Colonic mucosa (tissue), 4 donors: ENCODE data around the gene ARF5. TPM values are rescaled to one million over a fixed set of nuclear protein-coding genes. Genes with fewer than 3 reads are reported as not detected.
"Not testable (repeated sequence)": the region's sequence is repeated elsewhere in the genome, so short reads cannot be mapped to it uniquely, and the experiment has no call there.

Experiments used
- DNase-seq: peaks from one replicate; pipeline ENCODE4 v3.0.0-alpha.2; 2020
- H3K27ac ChIP-seq: fragments of 200-600 bp; one replicate; pipeline ENCODE4 v1.8.0; 2021
- H3K27me3 ChIP-seq: fragments of 200-600 bp; one replicate; pipeline ENCODE4 v1.8.0; 2021
- H3K36me3 ChIP-seq: fragments of 200-600 bp; one replicate; pipeline ENCODE4 v1.8.0; 2021
- H3K4me1 ChIP-seq: fragments of 200-600 bp; one replicate; pipeline ENCODE4 v1.8.0; 2021; ENCODE audit warnings: mild to moderate bottlenecking
- H3K4me3 ChIP-seq: fragments of 200-600 bp; one replicate; pipeline ENCODE4 v1.8.0; 2021
- H3K9ac ChIP-seq, 2 donors: one replicate each; pipeline ENCODE4 v1.7.0; 2013; ENCODE audit warnings: control low read depth in 2 of 2, low read depth in 2 of 2, low read length in 2 of 2
- H3K9me3 ChIP-seq: fragments of 200-600 bp; one replicate; pipeline ENCODE4 v1.8.0; 2021
- CTCF ChIP-seq: fragments of 200-600 bp; IDR thresholded peaks from one replicate; pipeline ENCODE4 v1.8.0; 2022; ENCODE audit warnings: antibody characterized with exemption, mild to moderate bottlenecking
- intact Hi-C: fragments of 100-400 bp; cut with DNase I; formaldehyde crosslinking; loops from one replicate; pipeline ENCODE4 v1.14.1; 2022
- total RNA-seq, 2 donors: library from RNA; stranded (reverse); fragmentation: NEBNext Ultra II Directional in 1 of 2; extraction: Animal tissue kit (Norgen Biotek cat#: 25700) in 1 of 2; gene quantifications; one replicate each; pipeline ENCODE4 v1.2.1, GENCODE V29; 2021
- donor health status: healthy.
- donor health status: DM: no; HTN: no; CAD: no.
- donor health status: DM: no; HTN: no; CAD: no.

The ARF5 gene
- 100 to 1,000 TPM; 150 to 178 TPM for total RNA-seq

DNA sequence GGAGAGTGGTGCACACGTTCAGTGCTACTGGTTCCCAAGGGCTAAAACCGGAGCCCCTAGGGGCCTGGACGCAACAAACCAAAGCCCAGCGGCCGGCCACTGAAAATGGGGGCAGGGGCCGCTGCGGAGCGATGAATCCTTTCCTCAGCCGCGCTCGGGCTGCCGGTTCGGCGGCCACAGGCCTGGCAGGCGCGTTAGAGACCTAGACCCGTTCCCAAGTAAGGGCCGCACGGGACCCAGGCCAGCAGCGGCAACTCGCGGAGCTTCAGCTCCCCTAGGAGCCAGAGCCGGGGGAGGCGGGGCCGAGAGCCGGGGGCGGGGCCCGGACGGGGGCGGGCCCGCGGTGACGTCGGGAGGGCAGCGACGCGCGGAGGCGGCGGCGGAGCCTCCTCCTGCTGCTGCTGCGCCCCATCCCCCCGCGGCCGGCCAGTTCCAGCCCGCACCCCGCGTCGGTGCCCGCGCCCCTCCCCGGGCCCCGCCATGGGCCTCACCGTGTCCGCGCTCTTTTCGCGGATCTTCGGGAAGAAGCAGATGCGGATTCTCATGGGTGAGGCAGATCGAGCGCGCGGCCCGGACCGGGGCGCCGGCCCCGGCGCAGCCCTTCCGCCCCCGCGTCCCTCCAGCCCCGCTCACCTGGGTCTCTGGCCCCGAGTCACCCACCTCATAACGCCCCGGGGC is at the start of gene ARF5:
ARF5 (plus strand) TSS at position 393 of the 678 bp plus-strand sequence; CDS start at position 481, 88 bp downstream.
- Histone ChIP-seq H3K4me1 (peaks cover 22% of the 10 kb centered on the region), H3K9ac (peak within 1 kb of the TSS; percentile 83 to 94), H3K36me3 (peaks cover 9% of the 10 kb centered on the region), H3K27me3 (no peaks in the 10 kb centered on the region), H3K4me3 (peak within 1 kb of the TSS; percentile 80), H3K9me3 (no peaks in the 10 kb centered on the region), H3K27ac (peak within 1 kb of the TSS; percentile 71)
- TF ChIP-seq CTCF: no peak
- DNase-seq: peak; percentile 91
- intact Hi-C loops: no loop called here

- Histone ChIP-seq H3K9me3 (no peaks in the 10 kb centered on the region), H3K4me1 (no peaks in the 10 kb centered on the region), H3K27ac (no peak overlapping the region), H3K4me3 (no peak overlapping the region), H3K9ac (no peak overlapping the region), H3K36me3 (no peaks in the 10 kb centered on the region), H3K27me3 (peaks cover 3% of the 10 kb centered on the region)
- TF ChIP-seq CTCF: no peak
- no peak for DNase-seq
- intact Hi-C loops: no loop called here
These were observed 49.1 kb upstream of the ARF5 start for GRCh38 chr7:127539116-127539515.

- H3K4me1 ChIP-seq, H3K27ac ChIP-seq, intact Hi-C loops, H3K27me3 ChIP-seq, DNase-seq, H3K9ac ChIP-seq, H3K4me3 ChIP-seq, H3K9me3 ChIP-seq, H3K36me3 ChIP-seq: not testable (repeated sequence)
These were observed 47.8 kb upstream of the ARF5 start for GRCh38 chr7:127540461-127540860.

GRCh38 chr7:127541548-127541947 is 46.7 kb upstream of the ARF5 start:
- DNase-seq: no peak
- Histone ChIP-seq H3K27ac (no peak overlapping the region), H3K9ac (no peak overlapping the region), H3K4me3 (no peak overlapping the region), H3K27me3 (peaks cover 3% of the 10 kb centered on the region), H3K4me1 (no peaks in the 10 kb centered on the region), H3K36me3 (no peaks in the 10 kb centered on the region), H3K9me3 (no peaks in the 10 kb centered on the region)
- TF ChIP-seq CTCF: no peak
- intact Hi-C loops: no loop called here

DNA sequence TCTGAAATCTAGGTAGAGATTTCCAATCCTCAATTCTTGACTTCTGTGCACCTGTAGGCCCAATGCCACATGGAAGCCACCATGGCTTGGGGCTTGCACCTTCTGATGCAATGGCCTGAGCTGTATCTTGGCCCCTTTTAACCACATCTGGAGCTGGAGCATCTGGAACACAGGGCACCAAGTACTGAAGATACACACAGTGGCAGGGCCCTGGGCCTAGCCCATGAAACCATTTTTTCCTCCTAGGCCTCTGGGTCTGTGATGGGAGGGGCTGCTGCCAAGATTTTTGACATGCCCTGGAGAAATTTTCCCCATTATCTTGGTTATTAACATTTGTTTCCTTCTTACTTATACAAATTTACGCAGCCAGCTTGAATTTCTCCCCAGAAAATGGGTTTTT is 41.9 kb upstream of the ARF5 start:
- no peak for TF ChIP-seq CTCF

GRCh38 chr7:127550247-127550646 is 38.0 kb upstream of the ARF5 start:
- intact Hi-C loops: no loop called here
- no peak overlapping the region for H3K4me3 ChIP-seq
- TF ChIP-seq CTCF: no peak
- no peaks in the 10 kb centered on the region for H3K9me3 ChIP-seq
- no peaks in the 10 kb centered on the region for H3K4me1 ChIP-seq
- no peak for DNase-seq
- no peaks in the 10 kb centered on the region for H3K27me3 ChIP-seq
- no peak overlapping the region for H3K27ac ChIP-seq
- no peak overlapping the region for H3K9ac ChIP-seq
- H3K36me3 ChIP-seq: no peaks in the 10 kb centered on the region

More for the DNA sequence above, 41.9 kb upstream of the ARF5 start:
- no peak overlapping the region for H3K4me3 ChIP-seq
- DNase-seq: no peak
- no peaks in the 10 kb centered on the region for H3K9me3 ChIP-seq
- H3K36me3 ChIP-seq: no peaks in the 10 kb centered on the region
- no peak overlapping the region for H3K27ac ChIP-seq
- no peak overlapping the region for H3K9ac ChIP-seq
- H3K4me1 ChIP-seq: no peaks in the 10 kb centered on the region
- H3K27me3 ChIP-seq: no peaks in the 10 kb centered on the region
- intact Hi-C loops: no loop called here
